OCI-LY1 (cell line): ENCODE measurements around the gene COL25A1.

ENCODE experiments used
- H2AFZ ChIP-seq: fragments of 200-600 bp; sonication (generic), shearing (Covaris generic); 2 replicates; pipeline ENCODE4 v1.6.0; 2014; ENCODE audit warnings: antibody characterized with exemption, mild to moderate bottlenecking, low read length
- H3F3A ChIP-seq: fragments of 200-600 bp; sonication (generic), shearing (Covaris generic); 2 replicates; pipeline ENCODE4 v1.6.0; 2014; ENCODE audit warnings: mild to moderate bottlenecking, antibody characterized with exemption, low read length, moderate library complexity; ENCODE audit not compliant: insufficient read depth
- H3K27ac ChIP-seq: fragments of 200-600 bp; sonication (generic); 2 replicates; pipeline ENCODE4 v1.5.1; 2014; ENCODE audit warnings: low read length, mixed run types, mild to moderate bottlenecking, low read depth; ENCODE audit not compliant: poor library complexity, severe bottlenecking
- H3K27me3 ChIP-seq: fragments of 200-600 bp; sonication (generic); 2 replicates; pipeline ENCODE4 v1.6.0; 2014; ENCODE audit warnings: antibody characterized with exemption, mild to moderate bottlenecking, low read length, moderate library complexity; ENCODE audit not compliant: insufficient read depth
- H3K36me3 ChIP-seq: fragments of 200-600 bp; sonication (generic); 2 replicates; pipeline ENCODE4 v1.6.1; 2014; ENCODE audit warnings: mild to moderate bottlenecking, antibody characterized with exemption, low read length, moderate library complexity, mixed read lengths; ENCODE audit not compliant: insufficient read depth
- H3K4me1 ChIP-seq: fragments of 200-600 bp; sonication (generic); 2 replicates; pipeline ENCODE4 v1.5.1; 2014; ENCODE audit warnings: mild to moderate bottlenecking, low read length, moderate library complexity; ENCODE audit not compliant: insufficient read depth, severe bottlenecking
- H3K4me2 ChIP-seq: fragments of 200-600 bp; sonication (generic), shearing (Covaris generic); 2 replicates; pipeline ENCODE4 v1.6.1; 2014; ENCODE audit warnings: low read length
- H3K4me3 ChIP-seq: fragments of 200-600 bp; sonication (generic); 2 replicates; pipeline ENCODE4 v1.5.1; 2014; ENCODE audit warnings: low read length, low read depth, mild to moderate bottlenecking, mixed read lengths; ENCODE audit not compliant: poor library complexity, severe bottlenecking
- H3K79me2 ChIP-seq: fragments of 200-600 bp; shearing (Covaris generic); 2 replicates; pipeline ENCODE4 v1.6.1; 2016; ENCODE audit warnings: mixed run types, low read length, mixed read lengths; ENCODE audit not compliant: insufficient read depth
- H3K9ac ChIP-seq: fragments of 200-600 bp; sonication (generic), shearing (Covaris generic); 2 replicates; pipeline ENCODE4 v1.6.1; 2014; ENCODE audit warnings: mild to moderate bottlenecking, low read length, mixed read lengths
- H3K9me2 ChIP-seq: fragments of 200-600 bp; sonication (generic), shearing (Covaris generic); 2 replicates; pipeline ENCODE4 v1.6.1; 2014; ENCODE audit warnings: low read depth, mild to moderate bottlenecking, low read length, mixed read lengths
- H3K9me3 ChIP-seq: fragments of 200-600 bp; shearing (Covaris generic); 2 replicates; pipeline ENCODE4 v1.6.1; 2014; ENCODE audit warnings: low read length, mixed read lengths
- H4K20me1 ChIP-seq: fragments of 200-600 bp; sonication (generic), shearing (Covaris generic); 2 replicates; pipeline ENCODE4 v1.6.0; 2016; ENCODE audit warnings: mild to moderate bottlenecking, low read length; ENCODE audit not compliant: insufficient read depth
- CTCF ChIP-seq: fragments of 200-600 bp; sonication (generic), shearing (Covaris generic); IDR thresholded peaks from 2 replicates; pipeline ENCODE4 v1.5.1; 2017; ENCODE audit warnings: mild to moderate bottlenecking, antibody characterized with exemption, low read length, moderate library complexity, mixed read lengths
- EZH2 ChIP-seq: fragments of 200-600 bp; sonication (generic), shearing (Covaris generic); IDR thresholded peaks from 2 replicates; pipeline ENCODE4 v1.8.0; 2017; ENCODE audit warnings: borderline replicate concordance, mixed run types, mild to moderate bottlenecking, antibody characterized with exemption, low read length, moderate library complexity, mixed read lengths

The COL25A1 gene

GRCh38 chr4:109207898-109208297 lies 94.6 kb downstream of the COL25A1 start:
- Histone ChIP-seq H3K4me2 (no peak overlapping the region), H4K20me1 (no peaks in the 10 kb centered on the region), H3K27ac (no peak overlapping the region), H2AFZ (no peak overlapping the region), H3K9me2 (no peaks in the 10 kb centered on the region), H3K4me1 (no peaks in the 10 kb centered on the region), H3K36me3 (no peaks in the 10 kb centered on the region), H3K9me3 (no peaks in the 10 kb centered on the region), H3K27me3 (no peaks in the 10 kb centered on the region; the same call in 1 of the 2 replicates), H3K4me3 (no peak overlapping the region), H3K79me2 (no peaks in the 10 kb centered on the region), H3K9ac (no peak overlapping the region), H3F3A (no peaks in the 10 kb centered on the region)
- TF ChIP-seq EZH2, result no peak
- no peak for TF ChIP-seq CTCF

- Histone ChIP-seq H3K27ac (no peak overlapping the region), H2AFZ (no peak overlapping the region)
Measured at GRCh38 chr4:109207061-109207460, 95.4 kb downstream of the COL25A1 start.

DNA sequence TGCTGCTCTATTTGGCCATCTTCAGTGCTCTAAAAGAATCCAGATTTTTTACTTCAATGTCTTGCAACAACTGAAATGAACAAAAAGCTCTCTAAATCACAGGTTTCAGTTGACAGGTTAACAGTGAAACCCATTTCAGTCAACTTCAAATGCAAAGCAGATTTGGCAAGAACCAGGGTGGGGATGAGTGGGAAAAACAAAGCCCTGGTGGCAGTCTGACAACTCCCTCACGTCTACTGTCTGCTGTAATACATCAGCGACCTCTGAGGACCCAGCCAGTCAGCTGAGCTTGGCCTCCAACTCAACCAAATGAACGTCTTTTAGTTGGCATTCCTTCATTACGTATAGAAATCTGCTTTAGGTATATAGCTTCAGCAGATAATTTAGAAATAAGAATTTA lies 95.8 kb downstream of the COL25A1 start:
- no peak overlapping the region for H3K9ac ChIP-seq
- H3K27ac ChIP-seq, result no peak overlapping the region
- H3K9me3 ChIP-seq, result no peaks in the 10 kb centered on the region
- no peak overlapping the region for H3K4me2 ChIP-seq
- no peaks in the 10 kb centered on the region for H3K79me2 ChIP-seq
- no peak overlapping the region for H3K4me3 ChIP-seq
- H2AFZ ChIP-seq, result no peak overlapping the region
- H3K9me2 ChIP-seq, result no peaks in the 10 kb centered on the region
- no peaks in the 10 kb centered on the region for H3F3A ChIP-seq
- no peaks in the 10 kb centered on the region for H3K4me1 ChIP-seq
- H3K27me3 ChIP-seq, result no peaks in the 10 kb centered on the region; the same call in 1 of the 2 replicates
- no peaks in the 10 kb centered on the region for H3K36me3 ChIP-seq
- TF ChIP-seq EZH2, result no peak
- no peaks in the 10 kb centered on the region for H4K20me1 ChIP-seq

More at GRCh38 chr4:109207061-109207460, 95.4 kb downstream of the COL25A1 start:
- Histone ChIP-seq H3K79me2 (no peaks in the 10 kb centered on the region), H3K9ac (no peak overlapping the region), H3K4me3 (no peak overlapping the region), H3K9me2 (no peaks in the 10 kb centered on the region), H3K9me3 (no peaks in the 10 kb centered on the region), H4K20me1 (no peaks in the 10 kb centered on the region), H3K4me2 (no peak overlapping the region), H3K36me3 (no peaks in the 10 kb centered on the region), H3K27me3 (no peaks in the 10 kb centered on the region; the same call in 1 of the 2 replicates), H3K4me1 (no peaks in the 10 kb centered on the region), H3F3A (no peaks in the 10 kb centered on the region)
- no peak for TF ChIP-seq CTCF
- TF ChIP-seq EZH2, result no peak

GRCh38 chr4:109205186-109205585 lies 97.3 kb downstream of the COL25A1 start:
- Histone ChIP-seq H3K9me2 (no peaks in the 10 kb centered on the region), H3K9ac (no peak overlapping the region), H2AFZ (no peak overlapping the region), H3K36me3 (no peaks in the 10 kb centered on the region), H3K4me3 (no peak overlapping the region), H3K79me2 (no peaks in the 10 kb centered on the region), H3K9me3 (no peaks in the 10 kb centered on the region), H3K27ac (no peak overlapping the region), H3F3A (no peaks in the 10 kb centered on the region), H3K4me1 (no peaks in the 10 kb centered on the region), H3K4me2 (no peak overlapping the region), H3K27me3 (no peaks in the 10 kb centered on the region; the same call in 1 of the 2 replicates), H4K20me1 (no peaks in the 10 kb centered on the region)
- TF ChIP-seq CTCF (no peak), EZH2 (no peak)
